ENCODE results near the gene CREB5. TPM values are rescaled to one million over a fixed set of nuclear protein-coding genes. Genes with fewer than 3 reads are reported as not detected.

CREB5 gene
- total and polyA plus RNA-seq, 2 experiments from 2014 or later: 2.4 to 4.4 TPM

- TF ChIP-seq NANOG (IDR thresholded peaks at IDR 0.05; ENCODE audit: borderline replicate concordance) (no peak), REST (IDR thresholded peaks at IDR 0.05; ENCODE audit: unreplicated experiment) (no peak), EZH2 (IDR thresholded peaks at IDR 0.05; ENCODE audit: low read depth, unreplicated experiment) (peak; percentile 50), EZH2phosphoT487 (IDR thresholded peaks at IDR 0.05; ENCODE audit: unreplicated experiment) (no peak), ETS1 (IDR thresholded peaks at IDR 0.05) (no peak), ZNF114 (CRISPR knock-in tag; IDR thresholded peaks at IDR 0.05) (no peak), POLR2AphosphoS5 (IDR thresholded peaks at IDR 0.05; ENCODE audit: low read depth) (no peak), ZNF331 (CRISPR knock-in tag; IDR thresholded peaks at IDR 0.05; ENCODE audit: low read depth) (peak; percentile 81)
These were observed 3.2 kb upstream of the CREB5 start (continued) for GRCh38 chr7:28408960-28409715.

- no peaks in the 10 kb centered on the region for H3K79me2 ChIP-seq (replicated peaks; ENCODE audit: insufficient read depth)
- no peak overlapping the region for H3K27ac Mint-ChIP-seq
- peak overlapping the region; percentile 95 for H3K4me3 ChIP-seq
- no peaks in the 10 kb centered on the region for H3K9me2 ChIP-seq (ENCODE audit: insufficient read depth)
- H3K36me3 Mint-ChIP-seq (ENCODE audit: low read depth): no peaks in the 10 kb centered on the region
- peaks cover 13% of the 10 kb centered on the region; the same call in 1 of the 2 replicates for H3F3A ChIP-seq (replicated peaks; ENCODE audit: low read depth)
- peaks cover 22% of the 10 kb centered on the region for H3K4me1 ChIP-seq (ENCODE audit: insufficient read depth)
- peak overlapping the region; percentile 99 for H2AFZ ChIP-seq
- peaks cover 77% of the 10 kb centered on the region for H3K27me3 ChIP-seq (ENCODE audit: insufficient read depth)
- H3K9me3 Mint-ChIP-seq: no peaks in the 10 kb centered on the region
- H3K4me2 ChIP-seq: peak overlapping the region; percentile 99
- H3K27me3 Mint-ChIP-seq (ENCODE audit: insufficient read depth, low read depth, poor library complexity): peaks cover 54% of the 10 kb centered on the region
- no peaks in the 10 kb centered on the region for H3K36me3 ChIP-seq (ENCODE audit: insufficient read depth)
- ATAC-seq (peak; percentile 65), DNase-seq (ENCODE audit: low spot score) (peak; percentile 81)
- H3K27ac ChIP-seq (ENCODE audit: low read depth): no peak overlapping the region
- no peaks in the 10 kb centered on the region for H4K20me1 ChIP-seq (replicated peaks; ENCODE audit: insufficient read depth)
- peak overlapping the region; percentile 95 for H3K4me3 Mint-ChIP-seq
- H3K4me1 Mint-ChIP-seq: peaks cover 18% of the 10 kb centered on the region
- TF ChIP-seq REST (IDR thresholded peaks at IDR 0.05; ENCODE audit: unreplicated experiment): no peak
- no peak for TF ChIP-seq CTCF (conservative IDR thresholded peaks at IDR 0.05; ENCODE audit: low read depth in 2 of 2)
- TF ChIP-seq POLR2AphosphoS5 (IDR thresholded peaks at IDR 0.05; ENCODE audit: low read depth): no peak
- no peak for TF ChIP-seq JUNB (IDR thresholded peaks at IDR 0.05; ENCODE audit: unreplicated experiment)
- no peak for TF ChIP-seq ETS1 (IDR thresholded peaks at IDR 0.05)
- no peak for TF ChIP-seq EZH2 (IDR thresholded peaks at IDR 0.05; ENCODE audit: low read depth, unreplicated experiment)
- no peak for TF ChIP-seq ZNF331 (CRISPR knock-in tag; IDR thresholded peaks at IDR 0.05; ENCODE audit: low read depth)
- no peak for TF ChIP-seq NANOG (IDR thresholded peaks at IDR 0.05; ENCODE audit: borderline replicate concordance)
- no peak for TF ChIP-seq ZNF114 (CRISPR knock-in tag; IDR thresholded peaks at IDR 0.05)
- no peak for TF ChIP-seq STAT1 (IDR thresholded peaks at IDR 0.05; ENCODE audit: unreplicated experiment)
- no peak for TF ChIP-seq CREB1 (CRISPR knock-in tag; IDR thresholded peaks at IDR 0.05; ENCODE audit: low read depth)
These were observed 2.3 kb upstream of the CREB5 start for GRCh38 chr7:28409716-28410627.
